ENCODE data around the gene NEUROG2. TPM values are rescaled to one million over a fixed set of nuclear protein-coding genes. Genes with fewer than 3 reads are reported as not detected.

Gene NEUROG2
- total RNA-seq (2022): not detected in 2 replicates
- Bru-seq, nascent RNA: not detected
- BruChase-seq, experiment 1, labeled RNA remaining after a 6-hour chase: not detected
- percentile 18 among the genes with signal in this experiment for BruChase-seq, experiment 2, labeled RNA remaining after a 2-hour chase
- long read RNA-seq: 0 reads

- ChIA-PET POLR2A (interaction anchor here (0.9 to 1.9 kb wide), 2 partner anchors 8 to 219 kb away, joined by 3 to 6 read pairs; partner anchors contain the start of gene ALPK1), CTCF (interaction anchor here (0.6 to 1.7 kb wide), 5 partner anchors 8 to 299 kb away, joined by 3 to 6 read pairs (median 3); no protein-coding TSS in a partner anchor)
- peaks cover 26% of the 10 kb centered on the region for H3K4me1 Mint-ChIP-seq (ENCODE audit: insufficient read depth, unreplicated experiment)
- no peak within 1 kb of the TSS for H3K27ac Mint-ChIP-seq (ENCODE audit: low read depth, unreplicated experiment)
- peaks cover 97% of the 10 kb centered on the region for H3K27me3 Mint-ChIP-seq (ENCODE audit: insufficient read depth, unreplicated experiment)
- H3K9me3 Mint-ChIP-seq (ENCODE audit: unreplicated experiment): no peaks in the 10 kb centered on the region
- no peaks in the 10 kb centered on the region for H3K36me3 Mint-ChIP-seq (ENCODE audit: insufficient read depth, unreplicated experiment)
- no peak for TF ChIP-seq CTCF (IDR thresholded peaks at IDR 0.05; ENCODE audit: unreplicated experiment)
- H3K4me3 Mint-ChIP-seq (ENCODE audit: unreplicated experiment): peak within 1 kb of the TSS; percentile 98
- intact Hi-C loops (cut with micrococcal nuclease): no loop called here
- BruUV-seq (replicated peaks): no TSS peak
- no peak for DNase-seq (ENCODE audit: unreplicated experiment)
Observed at GRCh38 chr4:112516066-112516470, at the start of gene NEUROG2. NEUROG2 (minus strand) TSS chr4:112516180; CDS start chr4:112515475, 705 bp downstream.

GRCh38 chr4:112564706-112565270 is 48.8 kb upstream of the NEUROG2 start:
- no peaks in the 10 kb centered on the region for H3K27me3 Mint-ChIP-seq (ENCODE audit: insufficient read depth, unreplicated experiment)
- no peak for DNase-seq (ENCODE audit: unreplicated experiment)
- no peaks in the 10 kb centered on the region for H3K4me1 Mint-ChIP-seq (ENCODE audit: insufficient read depth, unreplicated experiment)
- intact Hi-C loops (cut with micrococcal nuclease): no loop called here
- no peak for TF ChIP-seq CTCF (IDR thresholded peaks at IDR 0.05; ENCODE audit: unreplicated experiment)
- no peak overlapping the region for H3K27ac Mint-ChIP-seq (ENCODE audit: low read depth, unreplicated experiment)
- H3K4me3 Mint-ChIP-seq (ENCODE audit: unreplicated experiment): no peak overlapping the region
- no peaks in the 10 kb centered on the region for H3K9me3 Mint-ChIP-seq (ENCODE audit: unreplicated experiment)
- ChIA-PET CTCF (no interaction called here), POLR2A (no interaction called here)
- H3K36me3 Mint-ChIP-seq (ENCODE audit: insufficient read depth, unreplicated experiment): no peaks in the 10 kb centered on the region
- BruUV-seq (replicated peaks): no TSS peak

- no peaks in the 10 kb centered on the region for H3K36me3 Mint-ChIP-seq (ENCODE audit: insufficient read depth, unreplicated experiment)
- intact Hi-C loops (cut with micrococcal nuclease): no loop called here
- BruUV-seq (replicated peaks): no TSS peak
- no peak overlapping the region for H3K4me3 Mint-ChIP-seq (ENCODE audit: unreplicated experiment)
- H3K4me1 Mint-ChIP-seq (ENCODE audit: insufficient read depth, unreplicated experiment): no peaks in the 10 kb centered on the region
- no peak for TF ChIP-seq CTCF (IDR thresholded peaks at IDR 0.05; ENCODE audit: unreplicated experiment)
- H3K27me3 Mint-ChIP-seq (ENCODE audit: insufficient read depth, unreplicated experiment): no peaks in the 10 kb centered on the region
- no peak for DNase-seq (ENCODE audit: unreplicated experiment)
- no peak overlapping the region for H3K27ac Mint-ChIP-seq (ENCODE audit: low read depth, unreplicated experiment)
- POLR2A ChIA-PET: no interaction called here
- CTCF ChIA-PET: no interaction called here
- H3K9me3 Mint-ChIP-seq (ENCODE audit: unreplicated experiment): no peaks in the 10 kb centered on the region
Observed at GRCh38 chr4:112563431-112564200, 47.6 kb upstream of the NEUROG2 start.

DNA sequence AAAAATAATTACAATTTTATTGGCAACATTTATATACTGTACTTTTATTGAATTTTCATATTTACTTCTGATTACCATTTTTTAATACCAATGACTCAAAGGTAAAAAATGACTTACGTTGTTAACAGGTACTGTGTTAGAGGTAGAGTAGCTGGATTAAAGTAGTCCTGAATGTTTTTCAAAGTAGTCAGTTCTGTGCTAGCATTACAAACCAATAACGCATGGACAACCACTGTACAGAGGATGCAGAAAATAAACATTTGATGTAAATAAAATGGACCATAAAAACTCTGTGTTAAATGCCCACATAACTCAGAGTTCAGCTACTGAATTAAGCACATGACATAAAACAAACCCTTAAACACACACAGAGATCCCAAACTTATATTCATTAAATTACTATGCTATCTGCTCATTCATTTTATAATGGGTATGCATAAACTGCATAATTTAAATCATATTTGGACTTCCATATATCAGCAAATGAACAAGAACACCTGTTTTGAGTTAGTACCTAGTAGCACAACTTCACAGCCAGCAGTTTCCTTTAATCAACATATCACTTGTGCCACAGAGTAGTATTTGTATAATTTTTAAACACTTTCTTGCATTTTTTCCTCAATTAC is 46.4 kb upstream of the NEUROG2 start:
- no peaks in the 10 kb centered on the region for H3K9me3 Mint-ChIP-seq (ENCODE audit: unreplicated experiment)
- H3K4me3 Mint-ChIP-seq (ENCODE audit: unreplicated experiment): no peak overlapping the region
- no peak overlapping the region for H3K27ac Mint-ChIP-seq (ENCODE audit: low read depth, unreplicated experiment)
- no peaks in the 10 kb centered on the region for H3K4me1 Mint-ChIP-seq (ENCODE audit: insufficient read depth, unreplicated experiment)
- H3K27me3 Mint-ChIP-seq (ENCODE audit: insufficient read depth, unreplicated experiment): no peaks in the 10 kb centered on the region
- CTCF ChIA-PET: interaction anchor here (0.5 kb wide), 1 partner anchor 1323 kb away, joined by 4 read pairs; no protein-coding TSS in a partner anchor
- no peak for TF ChIP-seq CTCF (IDR thresholded peaks at IDR 0.05; ENCODE audit: unreplicated experiment)
- no peak for DNase-seq (ENCODE audit: unreplicated experiment)
- H3K36me3 Mint-ChIP-seq (ENCODE audit: insufficient read depth, unreplicated experiment): no peaks in the 10 kb centered on the region
- no TSS peak for BruUV-seq (replicated peaks)
- intact Hi-C loops (cut with micrococcal nuclease): no loop called here
- POLR2A ChIA-PET: interaction anchor here (1.2 kb wide), 1 partner anchor 22 kb away, joined by 3 read pairs; no protein-coding TSS in a partner anchor
